Endodermal cell (in vitro differentiated cells): ENCODE results near the gene CDH11. TPM values are rescaled to one million over a fixed set of nuclear protein-coding genes. Genes with fewer than 3 reads are reported as not detected.

ENCODE experiments used
- DNase-seq: peaks from one replicate; pipeline ENCODE4 v3.0.0-alpha.2; 2017
- H3K27ac ChIP-seq: 2 replicates; pipeline ENCODE4 v1.5.1; 2013; ENCODE audit warnings: mild to moderate bottlenecking, low read depth, low read length, moderate library complexity
- H3K27me3 ChIP-seq: 2 replicates; pipeline ENCODE4 v1.6.1; 2013; ENCODE audit warnings: mild to moderate bottlenecking, low read length, moderate library complexity; ENCODE audit not compliant: insufficient read depth, control insufficient read depth, poor library complexity, severe bottlenecking
- H3K36me3 ChIP-seq: 2 replicates; pipeline ENCODE4 v1.7.0; 2013; ENCODE audit warnings: mild to moderate bottlenecking, low read length, moderate library complexity; ENCODE audit not compliant: control insufficient read depth, insufficient read depth
- H3K4me1 ChIP-seq: one replicate; pipeline ENCODE4 v1.7.0; 2013; ENCODE audit warnings: low read length; ENCODE audit not compliant: control insufficient read depth, insufficient read depth
- H3K4me3 ChIP-seq: 2 replicates; pipeline ENCODE4 v1.5.1; 2013; ENCODE audit warnings: mild to moderate bottlenecking, low read length, moderate library complexity
- H3K9ac ChIP-seq: 2 replicates; pipeline ENCODE4 v1.6.1; 2013; ENCODE audit warnings: mild to moderate bottlenecking, low read length, moderate library complexity; ENCODE audit not compliant: poor library complexity, severe bottlenecking; ENCODE audit errors: extremely low read depth
- H3K9me3 ChIP-seq: 2 replicates; pipeline ENCODE4 v1.6.1; 2013; ENCODE audit warnings: mild to moderate bottlenecking, low read length, moderate library complexity; ENCODE audit not compliant: control insufficient read depth
- H3K27ac Mint-ChIP-seq: 2 replicates; pipeline ENCODE4 v1.8.0; 2020; ENCODE audit warnings: mixed read lengths
- H3K27me3 Mint-ChIP-seq: 2 replicates; pipeline ENCODE4 v1.8.0; 2021; ENCODE audit warnings: mild to moderate bottlenecking, mixed read lengths; ENCODE audit not compliant: insufficient read depth
- H3K36me3 Mint-ChIP-seq: 2 replicates; pipeline ENCODE4 v1.8.0; 2020; ENCODE audit warnings: low read depth, mixed read lengths
- H3K4me1 Mint-ChIP-seq: 2 replicates; pipeline ENCODE4 v1.8.0; 2020; ENCODE audit warnings: mixed read lengths
- H3K4me3 Mint-ChIP-seq: 2 replicates; pipeline ENCODE4 v1.8.0; 2020; ENCODE audit warnings: mild to moderate bottlenecking, moderate library complexity, mixed read lengths
- H3K9me3 Mint-ChIP-seq: 2 replicates; pipeline ENCODE4 v1.8.0; 2020; ENCODE audit warnings: mild to moderate bottlenecking, mixed read lengths
- CTCF ChIP-seq: fragments of 200-600 bp; sonication (generic); conservative IDR thresholded peaks from 2 replicates; pipeline ENCODE4 v1.5.0; 2021; ENCODE audit warnings: antibody characterized with exemption, mild to moderate bottlenecking
- WGBS, 2 experiments: methylation state at CpG; one replicate each; pipeline versions ENCODE4 v1.1.5 to v1.1.7; 2013; ENCODE audit warnings: missing lambda C conversion rate in 2 of 2, mixed read lengths in 1 of 2; ENCODE audit not compliant: insufficient coverage in 1 of 2, insufficient read length in 1 of 2; 5-methylcytosine and 5-hydroxymethylcytosine counted together
- total RNA-seq, 2 donors: library from RNA; stranded (reverse); fragmentation: NEBNext Ultra II Directional in 1 of 2; extraction: Animal tissue kit (Norgen Biotek cat#: 25700) in 1 of 2; gene quantifications; 2 replicates in 1 of 2; 3 replicates in 1 of 2; pipeline ENCODE4 v1.2.1, GENCODE V29; 2021

The CDH11 gene
- total RNA-seq, 2 donors from 2014 or later: 0.73 to 2.9 TPM

- Histone ChIP-seq H3K4me1 (peaks cover 4% of the 10 kb centered on the region), H3K27me3 (peaks cover 12% of the 10 kb centered on the region), H3K9ac (no peak overlapping the region), H3K36me3 (no peaks in the 10 kb centered on the region), H3K9me3 (no peaks in the 10 kb centered on the region), H3K4me3 (no peak overlapping the region), H3K27ac (no peak overlapping the region)
- Mint-ChIP-seq H3K4me3 (no peak overlapping the region), H3K36me3 (no peaks in the 10 kb centered on the region), H3K27me3 (peaks cover 15% of the 10 kb centered on the region), H3K27ac (no peak overlapping the region), H3K4me1 (peaks cover 8% of the 10 kb centered on the region), H3K9me3 (no peaks in the 10 kb centered on the region)
- no peak for TF ChIP-seq CTCF
- DNase-seq: no peak
- WGBS, 2 experiments: 54 to 73% methylated on average over 3 to 4 of the region's 4 CpGs
These were observed 26.0 kb downstream of the CDH11 start for GRCh38 chr16:65095906-65096305.

- peaks cover 15% of the 10 kb centered on the region for H3K27me3 Mint-ChIP-seq
These were observed 26.7 kb downstream of the CDH11 start for GRCh38 chr16:65095090-65095728.

GRCh38 chr16:65094009-65094408 is 27.9 kb downstream of the CDH11 start:
- Mint-ChIP-seq H3K27me3 (peaks cover 15% of the 10 kb centered on the region), H3K4me3 (no peak overlapping the region), H3K27ac (no peak overlapping the region), H3K4me1 (peaks cover 8% of the 10 kb centered on the region), H3K36me3 (no peaks in the 10 kb centered on the region), H3K9me3 (no peaks in the 10 kb centered on the region)
- no peak for DNase-seq
- Histone ChIP-seq H3K9me3 (no peaks in the 10 kb centered on the region), H3K4me3 (no peak overlapping the region), H3K36me3 (no peaks in the 10 kb centered on the region), H3K4me1 (peaks cover 4% of the 10 kb centered on the region), H3K27ac (no peak overlapping the region), H3K9ac (no peak overlapping the region), H3K27me3 (peaks cover 12% of the 10 kb centered on the region)
- TF ChIP-seq CTCF: no peak
- WGBS, 2 experiments: 88% methylated on average over 1 of the region's 1 CpG; no CpG with 5 or more reads in 1 of the 2 experiments

More at GRCh38 chr16:65095090-65095728, 26.7 kb downstream of the CDH11 start:
- H3K9me3 ChIP-seq: no peaks in the 10 kb centered on the region
- DNase-seq: no peak
- H3K4me1 ChIP-seq: peaks cover 4% of the 10 kb centered on the region
- no peak overlapping the region for H3K27ac ChIP-seq
- peaks cover 12% of the 10 kb centered on the region for H3K27me3 ChIP-seq
- H3K4me3 ChIP-seq: no peak overlapping the region
- H3K9me3 Mint-ChIP-seq: no peaks in the 10 kb centered on the region
- WGBS, 2 experiments: 60% methylated on average over 1 of the region's 2 CpGs; no CpG with 5 or more reads in 1 of the 2 experiments
- no peaks in the 10 kb centered on the region for H3K36me3 Mint-ChIP-seq
- no peak overlapping the region for H3K4me3 Mint-ChIP-seq
- no peak overlapping the region for H3K27ac Mint-ChIP-seq
- TF ChIP-seq CTCF: no peak
- no peak overlapping the region for H3K9ac ChIP-seq
- H3K36me3 ChIP-seq: no peaks in the 10 kb centered on the region
- peaks cover 8% of the 10 kb centered on the region for H3K4me1 Mint-ChIP-seq
